Activated T-cell treated with anti-CD3 and anti-CD28 coated beads, Interleukin-2, amount 50 U/mL, for 4 hours (primary cell): ENCODE results near the gene TIMM17A. TPM values are rescaled to one million over a fixed set of nuclear protein-coding genes. Genes with fewer than 3 reads are reported as not detected.
"Not testable (repeated sequence)": the region's sequence is repeated elsewhere in the genome, so short reads cannot be mapped to it uniquely, and the experiment has no call there.

Source experiments
- ATAC-seq, 2 donors: fragments of 200-7000 bp; cut with Tn5 transposase; one replicate each; pipeline ENCODE4 v1.10.0; 2021
- DNase-seq: peaks from one replicate; pipeline ENCODE4 v3.0.0-alpha.2; 2020
- H3K27me3 Mint-ChIP-seq: one replicate; pipeline ENCODE4 v1.8.0; 2021; ENCODE audit warnings: low read depth, mixed read lengths
- H3K36me3 Mint-ChIP-seq: one replicate; pipeline ENCODE4 v1.8.0; 2022; ENCODE audit warnings: mixed read lengths; ENCODE audit not compliant: insufficient read depth
- H3K4me1 Mint-ChIP-seq: one replicate; pipeline ENCODE4 v1.8.0; 2021; ENCODE audit warnings: low read depth, mixed read lengths
- H3K4me3 Mint-ChIP-seq: one replicate; pipeline ENCODE4 v1.8.0; 2021; ENCODE audit warnings: mild to moderate bottlenecking, moderate library complexity, mixed read lengths
- H3K9me3 Mint-ChIP-seq: one replicate; pipeline ENCODE4 v1.8.0; 2021; ENCODE audit warnings: mixed read lengths
- total RNA-seq, 3 donors: library from RNA; stranded (reverse); gene quantifications; one replicate each; pipeline ENCODE4 v1.2.1, GENCODE V29; 2021

Gene TIMM17A
- total RNA-seq, 3 donors from 2014 or later = 144 to 160 (median 146) TPM

DNA sequence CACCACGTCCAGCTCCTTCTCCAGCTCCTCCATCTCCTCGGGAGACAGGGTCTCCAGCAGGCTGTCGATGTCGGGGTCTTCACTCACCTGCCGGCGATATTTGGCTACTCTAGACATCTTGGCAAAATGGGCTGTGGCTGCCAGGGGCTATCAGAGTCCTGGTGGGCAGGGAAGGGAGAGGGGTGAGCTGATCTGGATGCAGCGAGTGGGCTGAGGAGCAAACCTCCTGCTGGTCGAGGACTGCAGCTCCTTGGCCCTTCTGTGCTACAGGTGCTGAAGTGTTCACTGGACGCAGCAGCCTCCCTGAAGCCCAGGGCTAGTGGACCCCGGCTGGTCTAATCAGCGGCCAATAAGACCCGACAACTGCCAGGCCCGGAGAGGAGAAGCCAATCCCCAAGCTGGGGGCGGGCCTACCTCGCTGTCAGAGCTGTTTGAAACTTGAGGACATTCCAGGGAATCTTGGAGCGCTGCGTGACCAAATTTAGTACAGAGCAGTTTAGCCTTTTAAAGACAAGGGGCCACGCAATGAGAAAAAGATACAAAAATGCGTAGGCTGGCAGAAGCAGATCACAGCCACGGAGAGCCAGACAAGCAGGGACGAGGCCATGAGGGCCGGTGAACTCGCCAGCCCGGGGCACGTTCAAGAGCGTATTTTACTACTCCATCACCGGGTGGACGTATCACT, 8.9 kb upstream of the TIMM17A start, which contains the start of gene LMOD1:
TSS of gene LMOD1 (minus strand) at position 325 of the 685 bp plus-strand sequence. CDS start at position 117, 208 bp downstream.
- Mint-ChIP-seq H3K27me3 (peaks cover 50% of the 10 kb centered on the region), H3K4me1 (peaks cover 7% of the 10 kb centered on the region), H3K9me3 (no peaks in the 10 kb centered on the region), H3K36me3 (no peaks in the 10 kb centered on the region), H3K4me3 (peak within 1 kb of the TSS; percentile 60)
- ATAC-seq (peak; percentile 46 to 70), DNase-seq (no peak)

DNA sequence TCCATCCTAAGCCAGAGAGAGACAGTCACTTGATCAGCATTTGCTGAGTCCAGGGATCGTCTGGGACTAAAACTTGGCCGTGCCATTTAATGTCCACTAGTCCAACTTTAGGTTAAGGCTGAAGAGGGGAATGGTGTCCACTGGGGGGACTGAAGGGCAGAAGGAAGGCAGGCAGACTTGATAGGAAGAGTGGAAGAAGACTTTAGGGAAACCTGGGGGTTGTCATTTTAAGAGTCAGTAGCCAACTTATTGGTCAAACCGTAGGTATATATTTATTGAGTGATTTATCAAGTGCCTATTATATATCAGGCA, 7.7 kb upstream of the TIMM17A start:
- no peak overlapping the region for H3K4me3 Mint-ChIP-seq
- DNase-seq = no peak
- H3K27me3 Mint-ChIP-seq = peaks cover 50% of the 10 kb centered on the region
- H3K4me1 Mint-ChIP-seq = peaks cover 7% of the 10 kb centered on the region
- H3K36me3 Mint-ChIP-seq = no peaks in the 10 kb centered on the region
- H3K9me3 Mint-ChIP-seq = no peaks in the 10 kb centered on the region
- no peak for ATAC-seq

DNA sequence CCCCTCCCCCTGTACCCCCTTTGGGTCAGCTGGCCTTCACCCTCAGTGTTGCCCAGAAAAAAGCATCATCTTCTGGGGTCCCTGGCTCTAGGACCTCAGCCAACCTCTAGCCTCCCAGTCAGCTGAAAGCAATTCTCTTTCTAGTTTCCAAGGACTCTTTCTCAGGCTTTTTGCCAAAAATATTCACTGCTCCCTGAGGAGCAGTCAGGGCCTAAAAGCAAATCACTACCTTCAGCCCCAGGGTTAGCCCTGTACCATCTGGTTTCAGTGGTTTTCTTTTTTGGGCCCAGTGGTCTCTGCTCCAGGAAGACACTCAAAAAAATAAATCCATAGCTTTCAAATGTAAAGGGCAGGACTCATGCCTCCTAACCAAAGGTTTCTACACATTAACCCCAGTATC, 5.8 kb upstream of the TIMM17A start:
- H3K4me3 Mint-ChIP-seq = no peak overlapping the region
- H3K9me3 Mint-ChIP-seq = no peaks in the 10 kb centered on the region
- DNase-seq = no peak
- peaks cover 10% of the 10 kb centered on the region for H3K4me1 Mint-ChIP-seq
- peaks cover 39% of the 10 kb centered on the region for H3K27me3 Mint-ChIP-seq
- H3K36me3 Mint-ChIP-seq = no peaks in the 10 kb centered on the region
- no peak for ATAC-seq

DNA sequence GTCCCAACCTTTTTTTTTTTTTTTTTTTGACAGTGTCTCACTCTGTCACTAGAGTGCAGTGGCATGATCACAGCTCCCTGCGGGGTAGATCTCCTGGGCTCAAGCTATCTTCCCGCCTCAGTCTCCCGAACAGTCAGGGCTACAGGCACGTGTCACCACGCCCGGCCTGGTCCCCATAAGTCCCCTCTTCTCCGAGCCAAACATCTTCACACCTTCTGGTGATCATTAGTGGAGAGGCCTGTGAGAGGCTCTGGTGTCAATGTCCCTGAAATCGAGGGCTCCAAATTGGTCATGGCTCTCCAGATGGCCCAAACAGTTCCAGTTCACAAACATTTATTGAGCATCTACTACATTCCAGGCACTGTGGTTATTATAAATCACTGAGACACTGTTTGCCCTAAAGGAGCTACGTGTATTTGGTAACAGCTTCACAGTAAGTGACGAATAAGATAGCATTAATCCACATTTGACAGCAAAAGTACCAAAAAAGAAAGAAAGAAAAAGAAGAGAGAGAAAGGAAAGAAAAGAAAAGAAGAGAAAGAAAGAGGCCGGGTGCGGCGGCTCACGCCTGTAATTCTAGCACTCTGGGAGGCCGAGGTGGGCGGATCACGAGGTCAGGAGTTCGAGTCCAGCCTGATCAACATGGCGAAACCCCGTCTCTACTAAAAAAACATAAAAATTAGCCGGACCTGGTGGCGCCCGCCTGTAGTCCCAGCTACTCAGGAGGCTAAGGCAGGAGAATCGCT, 867 bp upstream of the TIMM17A start:
- H3K9me3 Mint-ChIP-seq = no peaks in the 10 kb centered on the region
- peaks cover 13% of the 10 kb centered on the region for H3K36me3 Mint-ChIP-seq
- peaks cover 19% of the 10 kb centered on the region for H3K4me1 Mint-ChIP-seq
- H3K4me3 Mint-ChIP-seq = peak overlapping the region; percentile 97
- H3K27me3 Mint-ChIP-seq = no peaks in the 10 kb centered on the region
- ATAC-seq (no peak), DNase-seq (no peak)

DNA sequence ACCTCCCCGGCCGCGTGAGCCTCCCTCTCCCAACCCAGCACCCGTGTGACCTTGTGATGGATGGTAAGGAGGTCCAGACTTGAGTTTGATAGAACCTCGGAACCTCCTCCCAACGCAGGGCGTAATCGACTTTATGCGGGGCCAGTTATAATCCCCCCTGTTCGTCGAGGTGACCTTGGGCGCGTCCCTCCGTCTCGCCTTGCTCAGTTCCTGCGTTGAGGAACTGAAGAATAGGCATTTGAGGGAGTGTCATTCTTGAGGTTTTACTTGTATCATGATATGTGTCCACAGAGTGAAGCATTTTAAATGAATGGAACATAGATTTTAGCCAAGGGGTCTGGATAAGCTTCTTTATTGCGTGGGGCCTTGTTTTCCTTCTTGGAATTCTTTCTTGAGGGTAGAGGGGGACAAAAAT, 433 bp downstream of the TIMM17A start:
- ATAC-seq (peak; percentile 69 to 72), DNase-seq (no peak)
- H3K9me3 Mint-ChIP-seq = no peaks in the 10 kb centered on the region
- H3K4me1 Mint-ChIP-seq = peaks cover 19% of the 10 kb centered on the region
- peaks cover 17% of the 10 kb centered on the region for H3K36me3 Mint-ChIP-seq
- H3K27me3 Mint-ChIP-seq = no peaks in the 10 kb centered on the region
- H3K4me3 Mint-ChIP-seq = peak overlapping the region; percentile 97

DNA sequence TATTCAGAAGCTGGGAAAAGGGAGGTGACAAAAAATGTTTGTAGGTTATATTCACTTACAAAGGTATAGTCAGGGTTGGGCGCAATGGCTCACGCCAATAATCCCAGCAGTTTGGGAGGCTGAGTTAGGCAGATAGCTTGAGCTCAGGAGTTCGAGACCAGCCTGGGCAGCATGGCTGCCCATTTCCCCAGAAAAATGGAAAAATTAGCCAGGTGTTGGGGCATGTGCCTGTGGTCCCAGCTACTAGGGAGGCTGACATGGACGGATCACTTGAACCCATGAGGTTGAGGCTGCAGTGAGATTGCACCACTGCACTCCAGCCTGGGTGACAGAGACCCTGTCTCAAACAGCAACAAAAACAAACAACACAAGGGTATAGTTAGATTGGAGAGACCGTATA, 3.0 kb downstream of the TIMM17A start:
- peaks cover 27% of the 10 kb centered on the region for H3K36me3 Mint-ChIP-seq
- no peaks in the 10 kb centered on the region for H3K9me3 Mint-ChIP-seq
- DNase-seq = no peak
- H3K27me3 Mint-ChIP-seq = no peaks in the 10 kb centered on the region
- ATAC-seq = no peak
- H3K4me3 Mint-ChIP-seq = no peak overlapping the region
- H3K4me1 Mint-ChIP-seq = peaks cover 19% of the 10 kb centered on the region

DNA sequence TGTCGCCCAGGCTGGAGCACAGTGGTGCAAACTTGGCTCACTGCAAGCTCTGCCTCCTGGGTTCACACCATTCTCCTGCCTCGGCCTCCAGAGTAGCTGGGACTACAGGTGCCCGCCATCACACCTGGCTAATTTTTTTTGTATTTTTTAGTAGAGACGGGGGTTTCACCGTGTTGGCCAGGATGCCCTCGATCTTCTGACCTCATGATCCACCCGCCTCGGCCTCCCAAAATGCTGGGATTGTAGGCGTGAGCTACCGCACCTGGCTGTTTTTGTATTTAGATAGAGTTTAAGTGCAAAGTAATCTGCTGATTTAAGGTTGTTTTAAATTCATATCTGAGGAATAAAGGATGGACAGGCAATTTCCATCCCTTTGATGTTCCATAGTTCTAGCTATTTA, 7.1 kb downstream of the TIMM17A start:
- peaks cover 36% of the 10 kb centered on the region for H3K36me3 Mint-ChIP-seq
- not testable (repeated sequence) for H3K4me3 Mint-ChIP-seq, DNase-seq, H3K27me3 Mint-ChIP-seq, H3K9me3 Mint-ChIP-seq, ATAC-seq, H3K4me1 Mint-ChIP-seq

DNA sequence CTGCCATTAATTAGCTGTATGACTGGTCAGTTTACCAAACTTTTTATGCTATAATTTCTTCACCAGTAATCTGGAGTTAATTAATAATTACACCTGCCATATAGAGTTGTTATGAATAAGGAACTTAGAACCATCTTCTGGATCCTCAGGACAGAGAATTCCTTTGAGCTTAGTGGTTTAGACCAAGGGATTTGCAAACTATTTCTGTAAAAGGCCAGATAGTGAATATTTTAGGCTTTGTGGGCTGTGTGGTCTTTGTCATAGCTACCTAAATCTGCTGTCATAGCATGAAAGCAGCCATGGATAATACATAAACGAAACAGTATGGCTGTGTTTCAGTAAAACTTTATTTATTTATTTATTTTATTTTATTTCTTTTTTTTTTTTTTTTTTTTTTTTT, 9.0 kb downstream of the TIMM17A start:
- Mint-ChIP-seq H3K4me1 (no peaks in the 10 kb centered on the region), H3K36me3 (peaks cover 32% of the 10 kb centered on the region), H3K9me3 (no peaks in the 10 kb centered on the region), H3K27me3 (no peaks in the 10 kb centered on the region), H3K4me3 (no peak overlapping the region)
- ATAC-seq = no peak
- no peak for DNase-seq

DNA sequence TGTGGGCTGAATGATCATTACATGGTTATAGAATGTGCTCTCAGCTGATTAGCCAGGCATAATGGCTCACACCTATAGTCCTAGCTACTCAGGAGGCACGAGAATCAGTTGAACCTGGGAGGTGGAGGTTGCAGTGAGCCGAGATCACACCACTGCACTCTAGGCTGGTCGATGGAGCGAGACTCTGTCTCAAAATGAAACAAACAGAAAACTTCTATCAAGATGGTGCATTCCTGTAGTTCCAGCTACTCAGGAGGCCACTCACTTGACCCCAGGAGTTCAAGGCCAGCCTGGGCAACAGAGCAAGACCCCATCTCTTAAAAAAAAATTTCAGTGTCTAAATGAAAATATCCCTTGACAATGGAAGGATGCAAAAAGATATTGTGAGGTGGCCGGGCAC, 10.9 kb downstream of the TIMM17A start:
- DNase-seq = no peak
- no peak overlapping the region for H3K4me3 Mint-ChIP-seq
- no peaks in the 10 kb centered on the region for H3K27me3 Mint-ChIP-seq
- H3K9me3 Mint-ChIP-seq = no peaks in the 10 kb centered on the region
- H3K4me1 Mint-ChIP-seq = no peaks in the 10 kb centered on the region
- H3K36me3 Mint-ChIP-seq = peaks cover 43% of the 10 kb centered on the region
- ATAC-seq = no peak

DNA sequence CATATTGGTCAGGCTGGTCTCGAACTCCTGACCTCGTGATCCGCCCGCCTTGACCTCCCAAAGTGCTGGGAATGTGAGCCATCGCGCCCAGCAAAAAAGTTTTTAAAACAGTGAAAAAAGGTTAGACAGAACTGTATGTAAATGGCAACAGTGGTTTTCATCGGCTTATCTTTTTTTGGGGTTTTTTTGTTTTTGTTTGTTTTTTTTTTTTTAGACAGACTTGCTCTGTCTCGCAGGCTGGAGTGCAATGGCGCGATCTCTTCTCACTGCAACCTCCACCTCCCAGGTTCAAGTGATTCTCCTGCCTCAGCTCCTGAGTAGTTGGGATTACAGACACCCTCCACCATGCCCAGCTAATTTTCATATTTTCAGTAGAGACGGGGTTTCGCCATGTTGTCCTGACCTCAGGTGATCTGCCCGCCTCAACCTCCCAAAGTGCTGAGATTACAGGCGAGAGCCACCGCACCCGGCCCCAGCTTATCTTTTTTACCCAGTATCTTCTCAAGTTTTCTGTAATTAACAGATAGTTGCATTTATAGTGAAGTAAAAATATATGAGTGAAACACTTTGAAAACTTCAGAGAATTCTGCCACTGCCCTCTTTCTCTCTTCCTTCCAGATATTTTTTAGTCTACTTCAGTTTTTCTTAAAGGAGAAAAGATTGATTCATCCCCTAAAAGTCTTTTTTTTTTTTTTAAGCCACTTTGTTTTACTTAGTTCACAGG, 13.1 kb downstream of the TIMM17A start:
- Mint-ChIP-seq H3K36me3 (peaks cover 33% of the 10 kb centered on the region), H3K4me3 (no peak overlapping the region), H3K9me3 (no peaks in the 10 kb centered on the region), H3K27me3 (no peaks in the 10 kb centered on the region), H3K4me1 (no peaks in the 10 kb centered on the region)
- DNase-seq (no peak), ATAC-seq (no peak)

DNA sequence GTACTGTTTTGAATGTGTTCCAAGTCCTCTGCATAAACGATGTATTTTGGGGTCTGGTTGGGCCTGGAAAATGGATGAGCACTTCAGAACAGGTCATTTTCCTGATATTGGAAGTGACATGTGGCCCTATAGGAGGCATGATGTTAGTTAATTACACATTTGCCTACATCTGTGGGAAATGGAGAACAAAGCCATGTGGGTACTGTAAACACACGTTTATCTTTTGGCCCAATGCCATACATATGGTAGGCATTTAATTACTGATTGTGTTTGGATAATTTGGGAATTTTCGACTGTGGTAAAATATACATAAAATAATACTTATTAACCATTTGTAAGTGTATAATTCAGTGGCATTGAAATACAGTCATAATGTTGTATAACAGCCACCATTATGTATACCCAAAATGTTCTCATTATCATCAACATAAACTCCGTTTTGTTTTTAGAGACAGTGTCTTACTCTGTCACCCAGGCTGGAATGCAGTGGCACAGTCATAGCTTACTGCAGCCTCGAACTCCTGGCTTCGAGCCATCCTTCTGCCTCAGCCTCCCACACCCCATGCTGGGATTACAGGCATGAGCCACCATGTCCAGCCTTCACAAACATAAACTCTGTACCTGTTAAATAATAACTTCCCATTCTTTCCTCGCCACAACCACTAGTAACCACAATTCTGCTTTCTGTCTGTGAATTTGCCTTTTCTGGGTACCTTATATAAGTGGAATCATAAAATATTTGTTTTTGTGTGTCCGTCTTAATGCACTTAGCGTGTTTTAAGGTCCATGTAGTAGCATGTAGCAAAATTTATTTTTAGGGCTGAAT, 15.2 kb downstream of the TIMM17A start:
- Mint-ChIP-seq H3K36me3 (peaks cover 26% of the 10 kb centered on the region), H3K27me3 (no peaks in the 10 kb centered on the region), H3K9me3 (no peaks in the 10 kb centered on the region), H3K4me1 (no peaks in the 10 kb centered on the region), H3K4me3 (no peak overlapping the region)
- DNase-seq (no peak), ATAC-seq (no peak)

DNA sequence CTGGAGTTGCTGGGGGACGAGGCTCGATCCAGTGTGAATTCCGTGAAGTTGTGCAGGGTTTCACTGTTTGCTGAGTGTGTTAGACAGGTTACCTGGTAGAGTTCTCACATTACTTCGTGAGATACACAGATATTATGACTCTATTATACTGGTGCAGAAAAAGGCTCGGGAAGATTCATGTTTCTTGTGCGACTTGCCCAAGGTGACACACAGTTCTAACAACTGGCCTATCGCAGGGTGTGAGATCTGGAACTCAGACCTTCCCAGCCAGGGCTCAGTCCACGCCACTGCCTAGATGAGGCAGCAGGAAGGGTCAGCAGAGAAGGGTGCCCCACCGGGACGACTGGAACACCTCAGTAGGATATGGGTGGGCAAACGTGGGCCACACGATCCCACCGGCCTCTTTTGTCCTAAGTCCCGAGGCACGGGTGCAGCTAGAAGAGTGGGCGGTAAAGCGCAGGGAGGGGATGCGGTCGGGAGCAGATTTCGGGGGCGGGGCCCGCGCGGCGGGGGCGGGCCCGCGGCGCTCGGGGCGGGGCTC, 26.8 kb downstream of the TIMM17A start:
- peak; percentile 65 for DNase-seq
- peaks cover 24% of the 10 kb centered on the region for H3K4me1 Mint-ChIP-seq
- ATAC-seq = peak in 1 of 2 donors; percentile 83
- H3K9me3 Mint-ChIP-seq = no peaks in the 10 kb centered on the region
- peak overlapping the region; percentile 91 for H3K4me3 Mint-ChIP-seq
- no peaks in the 10 kb centered on the region for H3K27me3 Mint-ChIP-seq
- H3K36me3 Mint-ChIP-seq = peaks cover 3% of the 10 kb centered on the region

DNA sequence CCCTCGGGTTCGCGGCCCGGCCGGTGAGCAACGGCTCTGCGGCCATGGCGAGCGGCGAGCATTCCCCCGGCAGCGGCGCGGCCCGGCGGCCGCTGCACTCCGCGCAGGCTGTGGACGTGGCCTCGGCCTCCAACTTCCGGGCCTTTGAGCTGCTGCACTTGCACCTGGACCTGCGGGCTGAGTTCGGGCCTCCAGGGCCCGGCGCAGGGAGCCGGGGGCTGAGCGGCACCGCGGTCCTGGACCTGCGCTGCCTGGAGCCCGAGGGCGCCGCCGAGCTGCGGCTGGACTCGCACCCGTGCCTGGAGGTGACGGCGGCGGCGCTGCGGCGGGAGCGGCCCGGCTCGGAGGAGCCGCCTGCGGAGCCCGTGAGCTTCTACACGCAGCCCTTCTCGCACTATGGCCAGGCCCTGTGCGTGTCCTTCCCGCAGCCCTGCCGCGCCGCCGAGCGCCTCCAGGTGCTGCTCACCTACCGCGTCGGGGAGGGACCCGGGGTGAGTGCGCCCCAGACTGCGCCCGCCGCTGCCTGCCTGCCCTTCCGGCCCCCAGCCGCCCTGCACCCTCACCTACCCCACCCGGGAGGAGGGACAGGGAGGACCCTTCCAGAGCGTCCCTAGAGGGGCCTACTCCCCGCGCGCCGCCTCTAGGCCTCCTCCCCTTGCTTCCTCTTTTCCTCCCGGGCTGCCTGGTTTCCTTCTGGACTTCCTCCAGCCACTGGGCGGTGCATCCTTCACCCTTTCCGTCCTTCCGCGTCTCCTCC, 27.5 kb downstream of the TIMM17A start, which contains the start of gene RNPEP:
TSS of gene RNPEP (plus strand) at position 26 of the 757 bp plus-strand sequence. CDS start at position 45, 19 bp downstream.
- DNase-seq (peak; percentile 34), ATAC-seq (peak; percentile 79 to 82)
- H3K4me3 Mint-ChIP-seq = peak within 1 kb of the TSS; percentile 98
- H3K9me3 Mint-ChIP-seq = no peaks in the 10 kb centered on the region
- H3K4me1 Mint-ChIP-seq = peaks cover 24% of the 10 kb centered on the region
- H3K36me3 Mint-ChIP-seq = peaks cover 3% of the 10 kb centered on the region
- no peaks in the 10 kb centered on the region for H3K27me3 Mint-ChIP-seq
